GM18951 (cell line): Measurements from ENCODE around the gene SRCIN1.

Source experiments
- POLR2A ChIP-seq: IDR thresholded peaks from 4 replicates; pipeline ENCODE4 v1.6.1; 2011; ENCODE audit warnings: mild to moderate bottlenecking; ENCODE audit not compliant: insufficient read length, insufficient read depth; ENCODE audit errors: extremely low read depth
- in situ Hi-C: fragments of 300-500 bp; cut with MboI; formaldehyde crosslinking; loops from one replicate; pipeline ENCODE4 v1.12.0; 2022; ENCODE audit warnings: low sequenced_read_pairs, mixed read lengths, inconsistent platforms; ENCODE audit not compliant: unreplicated experiment

SRCIN1 gene

GRCh38 chr17:38563362-38564253 is 42.1 kb downstream of the SRCIN1 start:
- no peak for TF ChIP-seq POLR2A
- in situ Hi-C loops: no loop called here

DNA sequence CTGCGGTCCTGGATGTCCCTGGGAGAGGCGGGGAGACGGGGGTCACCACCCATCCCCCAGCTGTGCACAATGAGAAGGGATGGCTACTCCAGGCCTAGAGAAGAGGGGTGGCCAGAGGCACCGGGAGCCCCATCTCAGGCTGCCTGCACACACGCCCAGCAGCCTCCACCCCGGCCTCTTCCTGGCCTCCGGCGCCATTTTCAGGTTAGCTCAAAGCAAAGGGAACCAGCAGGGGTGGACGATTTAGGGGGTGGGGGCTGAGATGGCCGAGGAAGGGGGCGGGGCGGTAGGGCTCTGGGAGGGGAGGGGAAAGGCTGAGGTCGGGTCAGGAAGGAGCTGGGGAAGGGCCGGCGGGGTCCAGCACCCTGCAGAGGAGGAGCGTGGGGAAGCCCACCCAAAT is 42.8 kb downstream of the SRCIN1 start:
- no peak for TF ChIP-seq POLR2A
- in situ Hi-C loops: no loop called here

- in situ Hi-C loops: no loop called here
- no peak for TF ChIP-seq POLR2A
These were observed 43.6 kb downstream of the SRCIN1 start for GRCh38 chr17:38562215-38562569.

DNA sequence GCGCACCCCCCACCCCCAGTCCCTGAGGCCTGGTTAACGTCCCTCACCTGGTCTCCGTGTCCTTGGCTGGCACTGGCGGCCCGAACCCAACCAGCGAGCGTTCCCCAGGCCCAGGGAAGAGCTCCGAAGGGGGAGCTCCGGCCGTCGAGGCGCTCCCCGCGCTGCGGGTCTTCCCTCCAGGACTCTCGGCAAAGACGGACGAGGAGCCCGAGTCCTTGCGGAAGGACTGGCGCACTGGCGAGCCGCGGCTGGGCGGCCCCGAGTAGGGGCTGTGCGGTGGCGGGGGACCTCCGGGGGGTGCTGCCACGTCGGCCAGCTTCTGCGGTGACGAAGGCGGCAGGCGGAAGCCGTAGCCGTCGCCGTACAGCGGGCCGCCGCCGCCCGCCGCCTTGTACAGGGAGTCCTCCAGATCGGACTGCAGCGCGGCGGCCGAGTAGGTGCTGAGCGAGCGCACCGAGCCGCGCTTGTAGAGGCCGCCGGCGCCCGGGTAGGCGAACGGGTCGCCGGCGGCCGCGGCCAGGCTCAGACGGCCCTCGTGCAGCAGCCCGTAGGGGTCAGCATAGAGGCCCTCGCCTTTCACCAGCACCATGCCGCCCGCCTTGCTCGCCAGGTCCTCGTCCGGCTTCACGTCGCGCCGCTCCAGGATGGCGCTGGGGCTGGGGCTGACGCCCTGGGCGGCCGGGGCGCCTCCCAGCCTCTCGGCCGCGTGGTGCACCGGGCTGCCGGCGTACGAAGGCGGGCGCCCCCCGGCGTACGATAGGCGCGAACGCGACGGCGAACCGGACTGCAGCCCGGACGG is 44.1 kb downstream of the SRCIN1 start:
- no peak for TF ChIP-seq POLR2A
- in situ Hi-C loops: no loop called here

DNA sequence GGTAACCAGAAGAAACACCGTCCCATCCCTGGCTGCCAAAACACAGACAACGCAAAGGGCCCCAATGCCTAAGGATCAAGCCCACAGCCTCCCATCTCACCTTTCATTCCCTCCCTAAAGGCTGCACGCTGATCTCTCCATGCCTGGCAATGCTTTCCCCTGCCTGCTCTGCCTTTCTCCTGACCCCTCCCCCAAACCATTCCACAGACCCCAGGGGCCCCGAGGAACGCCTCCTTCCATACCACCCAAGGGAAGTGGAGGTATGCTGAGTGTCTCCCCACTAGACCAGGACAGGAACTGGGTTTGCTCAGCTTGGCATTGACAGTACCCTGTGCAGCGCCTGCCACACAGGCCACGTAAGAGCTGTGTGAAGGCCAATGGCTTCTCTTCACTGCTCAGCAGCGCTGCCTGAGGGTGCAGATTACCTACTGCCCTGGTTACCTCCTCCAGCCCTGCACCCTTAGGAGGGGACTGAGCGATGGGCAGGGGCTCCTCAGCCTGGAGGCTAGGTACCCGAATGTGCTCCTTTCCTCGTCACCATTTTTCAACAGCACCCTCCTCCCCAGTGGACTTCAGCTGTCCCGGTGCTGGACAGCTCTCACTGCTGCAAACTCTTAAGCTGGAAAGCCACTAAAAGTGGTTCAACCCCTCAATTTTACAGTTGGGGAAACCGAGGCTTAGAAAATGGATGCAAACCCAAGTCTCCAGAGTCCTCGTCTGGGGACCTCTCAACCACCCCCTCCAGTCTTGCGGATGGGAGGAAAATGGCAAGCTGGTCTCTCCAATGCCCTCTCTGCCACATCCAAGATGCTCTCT is 45.0 kb downstream of the SRCIN1 start:
- TF ChIP-seq POLR2A: no peak
- in situ Hi-C loops: no loop called here

- in situ Hi-C loops: no loop called here
These were observed 45.9 kb downstream of the SRCIN1 start for GRCh38 chr17:38559880-38560230.

DNA sequence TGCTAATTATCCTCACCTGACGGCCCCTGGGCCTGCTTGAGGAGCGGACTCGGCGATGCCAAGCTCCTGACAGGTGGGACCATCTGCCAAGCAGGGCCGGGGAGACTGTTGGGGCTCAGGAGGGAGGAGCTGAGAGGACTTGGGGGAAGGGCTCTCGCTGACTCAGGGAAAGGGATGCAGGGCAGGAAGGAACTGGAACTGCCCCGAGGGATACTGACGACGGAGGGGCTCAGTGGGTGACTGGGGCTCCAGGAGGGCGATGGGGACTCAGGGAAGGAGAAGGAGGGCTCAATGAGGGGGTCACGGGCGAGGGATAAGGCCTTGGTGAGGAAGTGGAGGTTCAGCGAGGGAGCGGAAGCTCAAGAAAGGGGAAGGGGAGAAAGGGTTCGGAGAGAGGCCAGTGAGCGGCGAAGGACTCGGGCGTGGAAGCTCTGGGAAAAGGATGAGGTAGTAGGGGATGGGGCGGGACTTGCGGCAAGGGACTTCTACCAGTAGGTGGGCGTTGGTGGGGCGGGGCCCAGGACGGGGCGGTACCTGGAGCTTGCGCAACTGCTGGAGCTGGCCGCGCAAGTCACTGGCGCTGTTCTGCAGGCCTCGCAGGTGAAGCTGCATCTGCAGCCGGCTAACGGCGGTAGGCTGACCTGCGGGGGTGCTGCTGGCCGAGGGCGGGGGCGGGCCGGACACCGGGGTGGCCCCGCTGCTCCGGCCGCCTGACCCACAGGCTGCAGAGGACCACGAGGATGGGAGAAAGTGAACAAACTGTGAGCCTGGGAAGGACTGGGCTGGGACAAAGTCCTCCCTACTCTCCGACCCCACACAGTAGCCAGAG is 46.5 kb downstream of the SRCIN1 start:
- in situ Hi-C loops: no loop called here

More at GRCh38 chr17:38559880-38560230, 45.9 kb downstream of the SRCIN1 start:
- TF ChIP-seq POLR2A: no peak

GRCh38 chr17:38558728-38559050 is 47.1 kb downstream of the SRCIN1 start:
- in situ Hi-C loops: no loop called here
- no peak for TF ChIP-seq POLR2A

More for the DNA sequence above, 46.5 kb downstream of the SRCIN1 start:
- peak; percentile 11 for TF ChIP-seq POLR2A

DNA sequence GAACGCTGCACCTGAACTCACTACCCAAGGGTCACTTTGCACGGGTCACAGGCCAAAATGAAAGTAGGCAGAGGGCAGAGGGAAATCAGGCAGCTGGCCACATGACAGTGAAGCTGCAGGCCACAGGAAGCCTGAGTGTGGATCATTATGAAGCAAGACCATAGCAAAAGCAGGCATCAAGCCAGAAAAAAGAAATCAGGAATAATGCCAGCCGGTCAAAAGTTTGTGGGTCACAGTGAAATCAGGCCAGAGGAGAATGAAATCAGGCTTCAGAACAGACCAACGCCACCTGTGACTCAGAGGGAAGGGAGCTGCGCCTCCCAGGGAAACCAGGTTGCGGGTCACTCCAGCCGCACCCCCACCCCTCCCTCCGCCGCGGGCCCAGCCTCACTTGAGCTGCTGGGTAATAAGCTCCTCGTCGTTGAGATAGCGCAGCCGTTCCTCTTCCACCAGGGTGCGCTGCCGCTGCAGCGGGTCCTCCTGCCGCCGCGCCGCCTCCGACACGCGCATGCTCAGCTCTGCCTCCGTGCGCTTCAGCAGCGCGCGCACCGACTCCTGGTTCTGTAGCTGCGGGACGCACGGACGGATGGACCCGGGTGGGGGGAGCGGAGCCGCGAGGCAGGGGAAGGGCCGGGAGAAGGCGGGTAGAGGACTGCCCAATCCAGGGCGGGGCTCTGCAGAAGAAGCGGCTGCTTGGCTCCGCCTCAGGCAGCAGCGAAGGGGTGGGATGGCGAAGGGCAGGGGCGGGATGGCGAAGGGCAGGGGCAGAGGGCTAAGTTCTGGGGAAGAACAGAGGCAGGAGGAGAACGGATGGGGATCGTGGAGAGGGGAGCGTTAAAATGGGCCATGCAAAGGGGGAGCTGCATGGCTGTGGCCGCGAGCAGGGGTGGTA is 47.7 kb downstream of the SRCIN1 start:
- no peak for TF ChIP-seq POLR2A
- in situ Hi-C loops: no loop called here

GRCh38 chr17:38557396-38557795 is 48.4 kb downstream of the SRCIN1 start:
- TF ChIP-seq POLR2A: no peak
- in situ Hi-C loops: no loop called here

GRCh38 chr17:38556239-38556638 is 49.5 kb downstream of the SRCIN1 start:
- TF ChIP-seq POLR2A: no peak
- in situ Hi-C loops: no loop called here

- no peak for TF ChIP-seq POLR2A
- in situ Hi-C loops: no loop called here
These were observed 51.1 kb downstream of the SRCIN1 start for GRCh38 chr17:38554430-38555350.
